Neural cell (in vitro differentiated cells): ENCODE data around the gene SDF4. TPM values are rescaled to one million over a fixed set of nuclear protein-coding genes. Genes with fewer than 3 reads are reported as not detected.

Source experiments
- H2AFZ ChIP-seq: fragments of 200-600, 300-800 bp; sonication (generic), shearing (Covaris generic); 2 replicates; pipeline ENCODE4 v1.6.0; 2014; ENCODE audit warnings: low read depth, mild to moderate bottlenecking, antibody characterized with exemption, low read length, moderate library complexity
- H3F3A ChIP-seq: fragments of 200-600 bp; shearing (Covaris generic); 2 replicates; pipeline ENCODE4 v1.6.1; 2016; ENCODE audit warnings: mild to moderate bottlenecking, moderate library complexity, mixed read lengths, antibody characterized with exemption, low read length; ENCODE audit not compliant: insufficient read depth, poor library complexity, severe bottlenecking
- H3K27ac ChIP-seq: fragments of 200-600, 300-800 bp; sonication (generic), shearing (Covaris generic); 2 replicates; pipeline ENCODE4 v1.5.1; 2014; ENCODE audit warnings: mild to moderate bottlenecking, low read length, moderate library complexity
- H3K27me3 ChIP-seq: fragments of 300-800, 200-600 bp; sonication (generic), shearing (Covaris generic); 2 replicates; pipeline ENCODE4 v1.6.0; 2014; ENCODE audit warnings: mild to moderate bottlenecking, low read depth, low read length, moderate library complexity; ENCODE audit not compliant: insufficient read depth
- H3K36me3 ChIP-seq: fragments of 300-800, 200-600 bp; sonication (generic), shearing (Covaris generic); 2 replicates; pipeline ENCODE4 v1.5.1; 2014; ENCODE audit warnings: mild to moderate bottlenecking, antibody characterized with exemption, low read length, moderate library complexity; ENCODE audit not compliant: insufficient read depth
- H3K4me2 ChIP-seq: fragments of 300-800, 200-600 bp; sonication (generic), shearing (Covaris generic); 2 replicates; pipeline ENCODE4 v1.6.0; 2014; ENCODE audit warnings: mild to moderate bottlenecking, low read length
- H3K4me3 ChIP-seq: fragments of 300-800, 200-600 bp; sonication (generic), shearing (Covaris generic); 2 replicates; pipeline ENCODE4 v1.5.1; 2014; ENCODE audit warnings: mild to moderate bottlenecking, low read length, moderate library complexity
- H3K79me2 ChIP-seq: fragments of 200-600 bp; shearing (Covaris generic); replicated peaks from 2 replicates; pipeline ENCODE4 v1.6.0; 2014; ENCODE audit warnings: mild to moderate bottlenecking, low read length, moderate library complexity; ENCODE audit not compliant: insufficient read depth
- H3K9ac ChIP-seq: fragments of 300-800, 200-600 bp; sonication (generic), shearing (Covaris generic); 2 replicates; pipeline ENCODE4 v1.6.1; 2016; ENCODE audit warnings: mild to moderate bottlenecking, low read length, mixed read lengths
- H3K9me2 ChIP-seq: fragments of 200-600 bp; shearing (Covaris generic); 2 replicates; pipeline ENCODE4 v1.6.1; 2016; ENCODE audit warnings: mild to moderate bottlenecking, low read length, mixed read lengths; ENCODE audit not compliant: insufficient read depth
- H3K9me3 ChIP-seq: fragments of 200-600, 300-800 bp; sonication (generic), shearing (Covaris generic); 2 replicates; pipeline ENCODE4 v1.6.1; 2016; ENCODE audit warnings: mild to moderate bottlenecking, mixed run types, low read length, moderate library complexity, mixed read lengths
- H4K20me1 ChIP-seq: fragments of 200-600 bp; shearing (Covaris generic); 2 replicates; pipeline ENCODE4 v1.6.1; 2016; ENCODE audit warnings: mild to moderate bottlenecking, mixed run types; ENCODE audit not compliant: insufficient read depth
- CTCF ChIP-seq: fragments of 450-650 bp; IDR thresholded peaks from 2 replicates; pipeline ENCODE4 v1.5.1; 2014; ENCODE audit warnings: antibody characterized with exemption, mild to moderate bottlenecking, moderate library complexity; ENCODE audit not compliant: poor library complexity, severe bottlenecking
- EP300 ChIP-seq: fragments of 450-650 bp; conservative IDR thresholded peaks from 2 replicates; pipeline ENCODE4 v1.6.1; 2014; ENCODE audit warnings: antibody characterized with exemption, mild to moderate bottlenecking, moderate library complexity; ENCODE audit not compliant: poor library complexity, severe bottlenecking
- EZH2 ChIP-seq: fragments of 200-600, 300-800 bp; shearing (Covaris generic), sonication (generic); IDR thresholded peaks from 2 replicates; pipeline ENCODE4 v1.6.1; 2014; ENCODE audit warnings: antibody characterized with exemption, low read length, borderline replicate concordance, mild to moderate bottlenecking; ENCODE audit not compliant: insufficient read depth, poor library complexity, severe bottlenecking
- MXI1 ChIP-seq: fragments of 450-650 bp; conservative IDR thresholded peaks from 2 replicates; pipeline ENCODE4 v1.6.1; 2014; ENCODE audit warnings: antibody characterized with exemption, mild to moderate bottlenecking; ENCODE audit not compliant: poor library complexity, severe bottlenecking
- POLR2AphosphoS5 ChIP-seq: IDR thresholded peaks from 2 replicates; pipeline ENCODE4 v1.6.1; 2012
- RAD21 ChIP-seq: fragments of 450-650 bp; conservative IDR thresholded peaks from 2 replicates; pipeline ENCODE4 v1.6.1; 2014; ENCODE audit warnings: antibody characterized with exemption, mild to moderate bottlenecking, moderate library complexity
- SMC3 ChIP-seq: fragments of 450-650 bp; conservative IDR thresholded peaks from 2 replicates; pipeline ENCODE4 v1.6.1; 2014; ENCODE audit warnings: antibody characterized with exemption, mild to moderate bottlenecking, moderate library complexity; ENCODE audit not compliant: poor library complexity
- TAF1 ChIP-seq: IDR thresholded peaks from 2 replicates; pipeline ENCODE4 v1.6.1; 2012; ENCODE audit warnings: low read depth
- polyA plus RNA-seq: library from polyadenylated mRNA; depleted of rRNA; stranded (reverse); fragments of >200 nt; gene quantifications from 2 replicates; pipeline ENCODE4 v1.2.3, GENCODE V29; 2014
- TF ChIP-seq, protein P1 (sequence below): IDR thresholded peaks from 2 replicates; pipeline ENCODE4 v1.6.1; 2012; ENCODE audit warnings: borderline replicate concordance

The SDF4 gene
- polyA plus RNA-seq, 1 donor from 2014 or later, result 91.2 TPM

DNA sequence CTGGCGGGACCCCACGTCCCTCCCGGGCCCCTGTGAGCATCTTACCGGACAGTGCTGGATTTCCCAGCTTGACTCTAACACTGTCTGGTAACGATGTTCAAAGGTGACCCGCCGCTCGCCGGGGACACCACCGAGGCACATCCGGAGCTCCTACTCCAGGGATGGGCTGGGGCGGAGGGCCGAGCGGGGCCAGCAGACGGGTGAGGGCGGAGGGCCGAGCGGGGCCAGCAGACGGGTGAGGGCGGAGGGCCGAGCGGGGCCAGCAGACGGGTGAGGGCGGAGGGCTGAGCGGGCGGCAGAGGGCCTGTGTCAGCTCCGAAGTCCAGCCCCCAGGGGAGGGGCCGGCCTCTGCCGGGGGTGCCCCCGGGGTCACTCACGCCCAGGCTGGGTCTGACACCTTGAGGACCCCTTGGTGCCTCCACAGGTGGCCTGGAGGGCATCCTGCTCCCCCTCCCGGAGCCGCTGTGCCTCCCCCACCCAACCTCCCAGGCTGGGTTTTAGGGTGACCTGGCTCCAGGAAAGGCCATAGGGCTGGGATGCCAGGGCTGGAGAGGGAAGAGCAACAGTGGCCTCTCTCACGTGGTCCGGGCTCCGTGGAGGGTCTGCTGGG lies 63.9 kb downstream of the SDF4 start:
- Histone ChIP-seq H3K4me2 (no peak overlapping the region), H2AFZ (no peak overlapping the region), H3K9ac (no peak overlapping the region), H3K36me3 (no peaks in the 10 kb centered on the region), H3K9me2 (no peaks in the 10 kb centered on the region), H3K27ac (no peak overlapping the region), H3K4me3 (no peak overlapping the region), H3K9me3 (no peaks in the 10 kb centered on the region), H3F3A (no peaks in the 10 kb centered on the region), H4K20me1 (no peaks in the 10 kb centered on the region), H3K79me2 (no peaks in the 10 kb centered on the region), H3K27me3 (no peaks in the 10 kb centered on the region)
- TF ChIP-seq SMC3 (no peak), TAF1 (no peak), EZH2 (no peak), EP300 (no peak), CTCF (no peak), RAD21 (no peak), MXI1 (no peak)
- TF ChIP-seq, protein P1, sequence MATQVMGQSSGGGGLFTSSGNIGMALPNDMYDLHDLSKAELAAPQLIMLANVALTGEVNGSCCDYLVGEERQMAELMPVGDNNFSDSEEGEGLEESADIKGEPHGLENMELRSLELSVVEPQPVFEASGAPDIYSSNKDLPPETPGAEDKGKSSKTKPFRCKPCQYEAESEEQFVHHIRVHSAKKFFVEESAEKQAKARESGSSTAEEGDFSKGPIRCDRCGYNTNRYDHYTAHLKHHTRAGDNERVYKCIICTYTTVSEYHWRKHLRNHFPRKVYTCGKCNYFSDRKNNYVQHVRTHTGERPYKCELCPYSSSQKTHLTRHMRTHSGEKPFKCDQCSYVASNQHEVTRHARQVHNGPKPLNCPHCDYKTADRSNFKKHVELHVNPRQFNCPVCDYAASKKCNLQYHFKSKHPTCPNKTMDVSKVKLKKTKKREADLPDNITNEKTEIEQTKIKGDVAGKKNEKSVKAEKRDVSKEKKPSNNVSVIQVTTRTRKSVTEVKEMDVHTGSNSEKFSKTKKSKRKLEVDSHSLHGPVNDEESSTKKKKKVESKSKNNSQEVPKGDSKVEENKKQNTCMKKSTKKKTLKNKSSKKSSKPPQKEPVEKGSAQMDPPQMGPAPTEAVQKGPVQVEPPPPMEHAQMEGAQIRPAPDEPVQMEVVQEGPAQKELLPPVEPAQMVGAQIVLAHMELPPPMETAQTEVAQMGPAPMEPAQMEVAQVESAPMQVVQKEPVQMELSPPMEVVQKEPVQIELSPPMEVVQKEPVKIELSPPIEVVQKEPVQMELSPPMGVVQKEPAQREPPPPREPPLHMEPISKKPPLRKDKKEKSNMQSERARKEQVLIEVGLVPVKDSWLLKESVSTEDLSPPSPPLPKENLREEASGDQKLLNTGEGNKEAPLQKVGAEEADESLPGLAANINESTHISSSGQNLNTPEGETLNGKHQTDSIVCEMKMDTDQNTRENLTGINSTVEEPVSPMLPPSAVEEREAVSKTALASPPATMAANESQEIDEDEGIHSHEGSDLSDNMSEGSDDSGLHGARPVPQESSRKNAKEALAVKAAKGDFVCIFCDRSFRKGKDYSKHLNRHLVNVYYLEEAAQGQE, result no peak

DNA sequence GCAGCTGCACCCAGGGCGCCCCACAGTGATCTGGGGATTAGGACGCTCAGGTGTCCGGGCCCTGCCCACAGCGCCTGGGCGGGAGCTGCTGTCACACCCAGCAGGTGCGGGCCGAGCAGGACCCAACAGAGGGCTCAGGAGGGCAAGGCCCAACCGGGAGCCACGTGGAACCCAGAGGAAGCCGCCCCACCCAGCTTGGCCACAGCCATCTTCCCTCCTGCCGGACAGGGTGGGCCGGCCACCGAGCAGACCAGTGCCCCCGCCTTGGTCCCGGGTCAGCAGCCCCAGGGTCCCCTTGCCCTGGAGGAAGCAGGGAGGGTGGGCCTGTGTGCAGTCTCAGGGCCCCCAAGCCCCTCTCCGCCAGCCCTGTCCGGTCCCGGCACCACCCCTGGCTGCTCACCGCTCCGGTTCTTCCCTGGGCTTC lies 64.4 kb downstream of the SDF4 start:
- Histone ChIP-seq H3K9me3 (no peaks in the 10 kb centered on the region), H3K79me2 (no peaks in the 10 kb centered on the region), H3K4me3 (no peak overlapping the region), H3K9ac (no peak overlapping the region), H4K20me1 (no peaks in the 10 kb centered on the region), H3F3A (no peaks in the 10 kb centered on the region), H3K36me3 (no peaks in the 10 kb centered on the region), H3K27ac (no peak overlapping the region), H3K4me2 (no peak overlapping the region), H2AFZ (no peak overlapping the region), H3K27me3 (no peaks in the 10 kb centered on the region), H3K9me2 (no peaks in the 10 kb centered on the region)
- TF ChIP-seq POLR2AphosphoS5, result no peak
- TF ChIP-seq TAF1, result no peak
- TF ChIP-seq CTCF, result no peak
- no peak for TF ChIP-seq SMC3
- TF ChIP-seq, protein P1, result no peak
- no peak for TF ChIP-seq MXI1
- no peak for TF ChIP-seq EP300
